Astrocyte of the cerebellum (primary cell): ENCODE measurements around the gene SLC39A3.

Experiments
- DNase-seq: peaks from one replicate; pipeline ENCODE4 v3.0.0-alpha.2; 2011; ENCODE audit warnings: low read depth
- H3K4me3 ChIP-seq: 2 replicates; pipeline ENCODE4 v1.5.1; 2011; ENCODE audit warnings: mild to moderate bottlenecking, low read depth, low read length, moderate library complexity
- in situ Hi-C: cut with HindIII; loops from 2 replicates; pipeline ENCODE4 v1.10.0; 2017; ENCODE audit warnings: low sequenced_read_pairs
- TF ChIP-seq, protein P1 (sequence below): IDR thresholded peaks from 2 replicates; pipeline ENCODE4 v1.5.1; 2012; ENCODE audit warnings: low read length, low read depth, moderate library complexity, mild to moderate bottlenecking; ENCODE audit errors: missing control alignments

SLC39A3 gene

DNA sequence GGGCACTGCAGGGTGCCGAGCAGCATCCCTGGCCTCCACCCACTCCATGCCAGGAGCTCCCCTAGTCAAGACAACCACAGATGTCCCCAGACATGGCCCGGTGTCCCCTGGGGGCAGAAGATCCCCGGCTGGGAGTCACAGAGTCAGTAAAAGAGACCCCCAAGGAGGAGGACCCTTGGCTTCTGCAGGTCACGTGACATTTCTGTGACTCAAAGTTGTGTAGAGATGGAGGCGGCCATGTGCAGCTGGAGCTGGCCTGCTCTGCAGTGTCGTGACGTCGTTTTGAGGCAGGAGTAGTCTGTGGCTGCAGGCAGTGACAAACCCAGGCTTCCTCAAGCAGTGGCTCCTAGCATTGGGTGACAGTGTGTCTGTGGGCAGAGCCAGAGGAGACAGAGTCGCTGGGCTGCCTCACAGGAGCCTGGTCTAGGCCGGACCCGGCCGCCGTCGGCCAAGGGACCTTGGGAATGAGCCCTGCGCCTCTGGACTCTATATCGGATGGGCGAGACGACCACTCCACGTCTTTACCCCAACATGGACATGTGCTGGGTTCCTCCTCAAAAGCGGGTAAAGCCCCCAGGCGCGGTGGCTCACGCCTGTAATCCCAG lies 10.9 kb downstream of the SLC39A3 start:
- no peak for DNase-seq
- TF ChIP-seq, protein P1, sequence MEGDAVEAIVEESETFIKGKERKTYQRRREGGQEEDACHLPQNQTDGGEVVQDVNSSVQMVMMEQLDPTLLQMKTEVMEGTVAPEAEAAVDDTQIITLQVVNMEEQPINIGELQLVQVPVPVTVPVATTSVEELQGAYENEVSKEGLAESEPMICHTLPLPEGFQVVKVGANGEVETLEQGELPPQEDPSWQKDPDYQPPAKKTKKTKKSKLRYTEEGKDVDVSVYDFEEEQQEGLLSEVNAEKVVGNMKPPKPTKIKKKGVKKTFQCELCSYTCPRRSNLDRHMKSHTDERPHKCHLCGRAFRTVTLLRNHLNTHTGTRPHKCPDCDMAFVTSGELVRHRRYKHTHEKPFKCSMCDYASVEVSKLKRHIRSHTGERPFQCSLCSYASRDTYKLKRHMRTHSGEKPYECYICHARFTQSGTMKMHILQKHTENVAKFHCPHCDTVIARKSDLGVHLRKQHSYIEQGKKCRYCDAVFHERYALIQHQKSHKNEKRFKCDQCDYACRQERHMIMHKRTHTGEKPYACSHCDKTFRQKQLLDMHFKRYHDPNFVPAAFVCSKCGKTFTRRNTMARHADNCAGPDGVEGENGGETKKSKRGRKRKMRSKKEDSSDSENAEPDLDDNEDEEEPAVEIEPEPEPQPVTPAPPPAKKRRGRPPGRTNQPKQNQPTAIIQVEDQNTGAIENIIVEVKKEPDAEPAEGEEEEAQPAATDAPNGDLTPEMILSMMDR: no peak
- in situ Hi-C loops: no loop called here
- no peak overlapping the region for H3K4me3 ChIP-seq

DNA sequence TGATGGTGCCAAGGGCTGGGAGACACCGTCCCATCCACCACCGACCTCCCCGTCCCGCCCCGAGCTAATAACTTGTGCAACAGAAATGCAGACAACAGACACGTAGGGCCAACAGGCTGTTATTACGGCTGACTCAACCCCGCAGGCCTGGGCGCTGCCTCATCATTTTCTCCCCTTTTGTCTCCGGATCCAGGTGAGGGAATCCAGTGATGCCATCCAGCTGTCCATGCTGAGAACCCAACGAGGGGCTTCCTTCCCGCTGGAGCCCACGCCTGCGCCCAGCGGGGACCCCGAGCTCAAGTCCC lies 12.2 kb downstream of the SLC39A3 start:
- no peak for DNase-seq
- in situ Hi-C loops: no loop called here
- no peak overlapping the region for H3K4me3 ChIP-seq
- TF ChIP-seq, protein P1: no peak

DNA sequence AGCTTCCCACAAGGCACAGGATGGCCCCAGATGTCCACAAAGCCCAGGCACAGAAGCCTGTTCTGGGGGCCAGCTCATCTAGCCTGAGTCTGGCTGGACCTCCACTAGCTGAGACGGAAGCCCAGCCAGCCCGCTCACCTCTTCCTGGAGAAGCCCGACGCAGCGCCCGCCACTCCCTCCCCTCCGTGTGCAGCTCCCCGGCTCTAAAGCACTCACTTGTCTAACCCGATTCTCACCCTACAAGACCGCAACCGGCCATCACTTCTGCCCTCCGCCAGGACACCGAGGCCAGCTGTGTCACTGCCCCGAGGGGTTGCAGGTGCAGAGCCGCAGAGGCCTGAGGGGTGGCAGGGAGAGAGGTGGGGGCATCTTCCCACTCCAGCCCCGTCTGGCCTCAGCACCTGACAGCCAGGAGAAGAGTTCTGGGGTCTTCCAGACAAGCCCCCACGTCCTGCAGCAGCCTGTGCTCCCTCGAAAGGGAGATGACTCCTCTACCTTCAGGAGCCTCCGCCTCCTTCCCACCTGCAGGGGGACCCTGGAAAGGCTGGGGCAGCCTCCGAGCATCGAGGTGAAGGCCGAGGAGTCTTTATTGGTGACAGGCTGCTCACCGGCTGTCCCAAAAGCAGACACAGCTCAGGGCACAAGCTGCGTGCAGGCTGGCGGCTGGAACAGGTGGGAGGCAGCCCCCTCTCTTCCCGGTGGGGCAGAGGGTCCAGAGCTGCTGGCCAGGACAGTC lies 12.7 kb downstream of the SLC39A3 start:
- in situ Hi-C loops: no loop called here
- TF ChIP-seq, protein P1: no peak
- no peak overlapping the region for H3K4me3 ChIP-seq

DNA sequence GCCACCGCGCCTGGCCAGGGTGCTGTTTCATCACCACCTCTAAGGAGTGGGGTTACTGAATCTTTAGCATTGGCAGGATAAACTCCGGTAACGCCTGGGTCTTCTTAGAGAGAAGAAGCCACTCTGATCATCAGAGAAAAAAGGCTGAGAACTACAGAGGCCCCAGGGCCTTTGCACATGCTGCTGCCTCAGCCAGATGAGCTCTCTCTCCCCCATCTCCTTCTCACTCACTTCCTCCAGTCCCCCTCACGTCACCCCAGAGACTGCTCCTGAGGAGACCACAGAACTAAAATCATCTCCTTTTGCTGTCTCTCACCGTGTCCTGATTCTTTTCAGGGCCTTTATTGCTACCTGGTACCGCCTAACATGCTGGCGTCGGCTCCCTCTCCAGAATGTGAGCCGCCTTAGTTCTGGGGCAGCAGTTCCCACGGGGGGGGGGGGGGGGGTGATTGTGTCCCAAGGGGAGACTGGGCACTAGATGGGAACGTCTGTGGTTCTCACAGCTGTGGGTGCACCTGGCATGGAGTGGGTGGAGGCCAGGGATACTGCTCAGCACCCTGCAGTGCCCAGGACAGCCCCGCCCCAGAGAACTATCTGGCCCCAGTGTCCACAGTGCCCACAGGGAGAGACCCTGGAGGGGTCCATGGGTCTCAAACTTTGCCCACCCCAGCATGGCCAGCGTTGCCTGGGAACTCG lies 13.5 kb downstream of the SLC39A3 start:
- no peak for DNase-seq
- in situ Hi-C loops: no loop called here
- TF ChIP-seq, protein P1: no peak
- H3K4me3 ChIP-seq: no peak overlapping the region

More for the DNA sequence above, 12.7 kb downstream of the SLC39A3 start:
- DNase-seq: no peak

DNA sequence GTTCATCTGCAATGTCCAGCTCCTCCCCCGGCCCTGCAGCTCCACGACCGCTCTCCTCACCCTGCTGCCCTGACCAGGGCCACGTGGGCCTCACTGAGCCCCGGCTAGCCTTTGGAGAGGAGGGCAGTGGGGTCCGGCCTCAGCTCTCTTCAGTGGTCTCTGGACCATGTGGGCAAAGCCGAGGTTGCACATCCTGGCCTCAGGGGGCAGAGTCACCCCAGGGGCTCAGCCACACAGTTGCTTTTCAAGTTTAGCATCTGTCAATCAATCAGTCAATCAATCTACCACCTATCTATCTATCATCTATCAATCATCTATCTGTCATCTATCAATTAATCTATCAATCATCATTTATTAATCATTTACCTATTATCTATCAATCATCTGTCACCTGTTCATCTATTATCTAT lies 15.7 kb downstream of the SLC39A3 start:
- no peak for DNase-seq

DNA sequence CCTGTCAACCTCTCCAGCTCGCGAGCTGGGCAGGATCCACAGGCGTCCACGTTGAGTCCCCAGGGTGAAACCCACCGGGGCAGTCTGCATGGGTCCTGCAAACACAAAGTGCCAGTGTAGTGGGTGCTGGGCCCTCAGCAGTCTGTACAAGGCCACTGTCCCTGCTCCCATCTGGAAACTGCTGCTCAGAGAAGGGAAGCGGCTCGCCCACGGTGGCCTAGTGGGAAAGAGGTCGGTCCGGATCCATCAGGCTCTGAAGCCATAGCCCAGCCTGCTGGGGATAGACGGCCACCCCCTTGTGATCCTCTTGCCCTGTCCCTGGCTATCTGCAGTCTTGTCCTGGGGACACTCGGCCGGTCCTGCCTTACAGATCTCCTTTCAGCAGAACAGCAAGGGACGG lies 16.1 kb downstream of the SLC39A3 start:
- DNase-seq: no peak
- in situ Hi-C loops: no loop called here
- TF ChIP-seq, protein P1: no peak
- H3K4me3 ChIP-seq: no peak overlapping the region

More for the DNA sequence above, 15.7 kb downstream of the SLC39A3 start:
- H3K4me3 ChIP-seq: no peak overlapping the region
- in situ Hi-C loops: no loop called here
- TF ChIP-seq, protein P1: no peak
